HepG2 (cell line): ENCODE results near the gene EXOC6B. TPM values are rescaled to one million over a fixed set of nuclear protein-coding genes. Genes with fewer than 3 reads are reported as not detected.

Source experiments
- BCL6 ChIP-seq: IDR thresholded peaks from 2 replicates; pipeline ENCODE4 v1.6.1; 2016; ENCODE audit warnings: missing genetic modification reagents, missing compliant biosample characterization
- MTA1 ChIP-seq: sonication (generic); formaldehyde crosslinking; IDR thresholded peaks from 2 replicates; pipeline ENCODE4 v1.4.0; 2020; ENCODE audit warnings: missing genetic modification reagents, mild to moderate bottlenecking, borderline replicate concordance
- PAWR ChIP-seq: sonication (generic); formaldehyde crosslinking; IDR thresholded peaks from 2 replicates; pipeline ENCODE4 v1.4.0; 2020; ENCODE audit warnings: missing genetic modification reagents, mild to moderate bottlenecking, borderline replicate concordance
- PAXIP1 ChIP-seq: sonication (generic); formaldehyde crosslinking; conservative IDR thresholded peaks from 2 replicates; pipeline ENCODE4 v1.4.0; 2020; ENCODE audit warnings: mild to moderate bottlenecking, missing genetic modification reagents, moderate library complexity
- RBM39 ChIP-seq: fragments of 200-400 bp; formaldehyde crosslinking; IDR thresholded peaks from one replicate; pipeline ENCODE4 v1.6.1; 2018; ENCODE audit warnings: antibody characterized with exemption, mild to moderate bottlenecking, low read depth, low read length; ENCODE audit not compliant: poor library complexity, severe bottlenecking
- SATB2 ChIP-seq: sonication (generic); formaldehyde crosslinking; IDR thresholded peaks from 2 replicates; pipeline ENCODE4 v1.5.0; 2020; ENCODE audit warnings: missing genetic modification reagents
- ZNF629 ChIP-seq: sonication (generic); formaldehyde crosslinking; conservative IDR thresholded peaks from 2 replicates; pipeline ENCODE4 v1.5.0; 2020; ENCODE audit warnings: missing genetic modification reagents
- ZNF713 ChIP-seq: sonication (generic); formaldehyde crosslinking; IDR thresholded peaks from 2 replicates; pipeline ENCODE4 v1.4.0; 2020; ENCODE audit warnings: mild to moderate bottlenecking, missing genetic modification reagents
- ZNF761 ChIP-seq: sonication (generic); formaldehyde crosslinking; conservative IDR thresholded peaks from 2 replicates; pipeline ENCODE4 v1.4.0; 2020; ENCODE audit warnings: mild to moderate bottlenecking, missing genetic modification reagents
- polyA plus RNA-seq, 8 experiments: library from polyadenylated mRNA; depleted of rRNA in 3 of 8; stranded (reverse) in 7 of 8; unstranded in 1 of 8; fragments of >200 nt; fragmentation: Illumina TruSeq in 4 of 8; extraction: Trizol in 4 of 8; gene quantifications; 2 replicates each; pipeline versions ENCODE4 v1.2.1 to v1.2.3, GENCODE V29; 2011 to 2016; ENCODE audit warnings: low read depth in 4 of 8, missing spikeins in 1 of 8, mixed read lengths in 1 of 8; ENCODE audit not compliant: insufficient read depth in 1 of 8
- total RNA-seq, 5 experiments: library from RNA; depleted of rRNA; stranded (reverse); fragments of >200 nt; fragmentation: Illumina TruSeq; extraction: Trizol; gene quantifications; 2 replicates each; pipeline ENCODE4 v1.2.3, GENCODE V29; 2016; ENCODE audit warnings: low read depth in 1 of 5
- TF ChIP-seq, protein P1 (sequence below): sonication (generic); formaldehyde crosslinking; IDR thresholded peaks from 2 replicates; pipeline ENCODE4 v1.4.0; 2020; ENCODE audit warnings: missing genetic modification reagents, borderline replicate concordance

EXOC6B gene
- total and polyA plus RNA-seq, 2 of the 13 experiments (the other 11 are each of a cell fraction or from before 2014, with no cell fraction given), result 9.1 to 15.9 TPM

GRCh38 chr2:72785517-72785916, 40.3 kb downstream of the EXOC6B start (continued):
- no peak for TF ChIP-seq PAXIP1 (CRISPR knock-in tag)
- no peak for TF ChIP-seq SATB2
- TF ChIP-seq MTA1 (CRISPR knock-in tag), result no peak
- TF ChIP-seq ZNF713, result no peak
- TF ChIP-seq PAWR (CRISPR knock-in tag), result no peak
- no peak for TF ChIP-seq ZNF629 (CRISPR knock-in tag)
- TF ChIP-seq RBM39, result no peak
- no peak for TF ChIP-seq ZNF761
- TF ChIP-seq BCL6 (CRISPR knock-in tag), result no peak
- TF ChIP-seq, protein P1, sequence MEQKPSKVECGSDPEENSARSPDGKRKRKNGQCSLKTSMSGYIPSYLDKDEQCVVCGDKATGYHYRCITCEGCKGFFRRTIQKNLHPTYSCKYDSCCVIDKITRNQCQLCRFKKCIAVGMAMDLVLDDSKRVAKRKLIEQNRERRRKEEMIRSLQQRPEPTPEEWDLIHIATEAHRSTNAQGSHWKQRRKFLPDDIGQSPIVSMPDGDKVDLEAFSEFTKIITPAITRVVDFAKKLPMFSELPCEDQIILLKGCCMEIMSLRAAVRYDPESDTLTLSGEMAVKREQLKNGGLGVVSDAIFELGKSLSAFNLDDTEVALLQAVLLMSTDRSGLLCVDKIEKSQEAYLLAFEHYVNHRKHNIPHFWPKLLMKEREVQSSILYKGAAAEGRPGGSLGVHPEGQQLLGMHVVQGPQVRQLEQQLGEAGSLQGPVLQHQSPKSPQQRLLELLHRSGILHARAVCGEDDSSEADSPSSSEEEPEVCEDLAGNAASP (CRISPR knock-in tag), result no peak
